ENCODE data around the gene KDM8.

KDM8 gene

DNA sequence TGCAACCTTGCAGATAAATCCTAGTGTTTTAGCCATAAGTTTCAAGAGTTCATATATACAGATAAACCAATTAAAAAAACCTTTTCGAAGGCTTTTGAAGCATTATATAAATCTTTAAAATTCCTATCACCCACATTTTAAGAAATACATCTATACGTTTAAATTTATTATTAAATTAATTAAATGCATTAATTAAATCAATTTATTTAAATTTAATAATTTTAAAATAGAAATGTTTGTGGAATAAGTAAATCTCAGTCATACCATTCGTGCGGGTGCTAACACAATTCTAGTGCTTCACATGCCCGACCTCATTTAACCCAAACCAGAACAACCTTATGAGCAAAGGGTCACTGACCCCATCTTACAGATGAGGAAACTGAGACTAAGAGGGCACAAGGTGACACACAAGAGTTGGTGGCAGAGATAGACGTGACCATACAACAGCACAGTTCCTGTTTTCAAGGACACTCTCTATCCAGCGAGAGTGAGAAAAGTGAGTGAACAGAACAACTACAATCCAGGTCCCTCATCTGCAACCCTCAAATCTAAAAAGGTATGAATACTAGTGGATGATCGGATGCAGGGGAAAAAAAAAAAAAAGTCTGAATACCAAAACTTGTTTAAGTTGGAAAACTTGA is 63.8 kb downstream of the KDM8 start:
- TF ChIP-seq, protein P1, sequence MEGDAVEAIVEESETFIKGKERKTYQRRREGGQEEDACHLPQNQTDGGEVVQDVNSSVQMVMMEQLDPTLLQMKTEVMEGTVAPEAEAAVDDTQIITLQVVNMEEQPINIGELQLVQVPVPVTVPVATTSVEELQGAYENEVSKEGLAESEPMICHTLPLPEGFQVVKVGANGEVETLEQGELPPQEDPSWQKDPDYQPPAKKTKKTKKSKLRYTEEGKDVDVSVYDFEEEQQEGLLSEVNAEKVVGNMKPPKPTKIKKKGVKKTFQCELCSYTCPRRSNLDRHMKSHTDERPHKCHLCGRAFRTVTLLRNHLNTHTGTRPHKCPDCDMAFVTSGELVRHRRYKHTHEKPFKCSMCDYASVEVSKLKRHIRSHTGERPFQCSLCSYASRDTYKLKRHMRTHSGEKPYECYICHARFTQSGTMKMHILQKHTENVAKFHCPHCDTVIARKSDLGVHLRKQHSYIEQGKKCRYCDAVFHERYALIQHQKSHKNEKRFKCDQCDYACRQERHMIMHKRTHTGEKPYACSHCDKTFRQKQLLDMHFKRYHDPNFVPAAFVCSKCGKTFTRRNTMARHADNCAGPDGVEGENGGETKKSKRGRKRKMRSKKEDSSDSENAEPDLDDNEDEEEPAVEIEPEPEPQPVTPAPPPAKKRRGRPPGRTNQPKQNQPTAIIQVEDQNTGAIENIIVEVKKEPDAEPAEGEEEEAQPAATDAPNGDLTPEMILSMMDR (IDR thresholded peaks at IDR 0.05; ENCODE audit: low read depth, low read length), result no peak
- no peak overlapping the region for H3K4me3 ChIP-seq (ENCODE audit: low read depth, low read length)

DNA sequence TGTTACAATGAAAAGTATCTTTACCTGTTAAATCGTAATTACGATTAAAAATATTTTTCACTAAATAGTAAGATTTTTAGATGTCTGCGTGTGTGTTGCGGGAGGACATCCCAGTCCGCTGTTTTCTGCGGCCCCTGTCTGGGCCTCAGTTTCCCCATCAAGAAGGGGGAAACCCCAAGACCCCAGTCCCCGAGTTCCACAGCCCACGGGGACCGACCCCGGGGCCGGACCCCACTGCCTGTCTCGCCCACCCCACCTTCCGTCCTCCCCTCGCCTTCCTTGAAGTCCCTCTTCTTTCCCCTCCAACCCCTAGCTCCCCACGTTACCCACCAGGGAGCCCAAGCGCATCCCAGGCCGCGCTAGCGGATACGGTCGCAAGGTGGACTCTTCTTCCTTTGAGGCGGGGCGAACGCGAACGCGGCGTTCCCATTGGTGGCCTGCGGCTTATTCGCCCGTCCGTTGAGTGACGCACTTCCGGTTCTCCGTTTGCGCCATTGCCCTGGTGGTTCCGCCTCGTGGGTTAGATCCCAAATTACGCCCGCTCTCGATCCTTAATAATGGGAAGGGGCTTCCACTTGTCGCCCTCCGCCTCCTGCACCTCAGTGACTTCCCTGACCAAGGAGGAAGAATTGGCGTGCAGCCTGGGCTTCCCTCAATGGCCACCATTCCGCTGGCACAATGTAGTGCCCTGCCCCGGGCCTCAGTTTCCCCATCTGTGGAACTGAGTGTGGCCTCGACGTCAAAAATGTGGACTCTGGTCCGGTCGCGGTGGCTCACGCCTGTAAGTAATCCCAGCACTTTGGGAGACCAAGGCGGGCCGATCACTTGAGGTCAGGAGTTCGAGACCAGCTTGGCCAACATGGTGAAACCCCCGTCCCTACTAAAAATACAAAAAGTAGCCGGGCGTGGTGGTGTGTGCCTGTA is 65.3 kb downstream of the KDM8 start, which contains the start of gene NSMCE1:
Gene NSMCE1 (minus strand): TSS at position 397 of the 924 bp plus-strand sequence. CDS start 11,202 bp downstream, outside the sequence.
- peak within 1 kb of the TSS; percentile 73 for H3K4me3 ChIP-seq (ENCODE audit: low read depth, low read length)
- TF ChIP-seq, protein P1 (IDR thresholded peaks at IDR 0.05; ENCODE audit: low read depth, low read length), result no peak

DNA sequence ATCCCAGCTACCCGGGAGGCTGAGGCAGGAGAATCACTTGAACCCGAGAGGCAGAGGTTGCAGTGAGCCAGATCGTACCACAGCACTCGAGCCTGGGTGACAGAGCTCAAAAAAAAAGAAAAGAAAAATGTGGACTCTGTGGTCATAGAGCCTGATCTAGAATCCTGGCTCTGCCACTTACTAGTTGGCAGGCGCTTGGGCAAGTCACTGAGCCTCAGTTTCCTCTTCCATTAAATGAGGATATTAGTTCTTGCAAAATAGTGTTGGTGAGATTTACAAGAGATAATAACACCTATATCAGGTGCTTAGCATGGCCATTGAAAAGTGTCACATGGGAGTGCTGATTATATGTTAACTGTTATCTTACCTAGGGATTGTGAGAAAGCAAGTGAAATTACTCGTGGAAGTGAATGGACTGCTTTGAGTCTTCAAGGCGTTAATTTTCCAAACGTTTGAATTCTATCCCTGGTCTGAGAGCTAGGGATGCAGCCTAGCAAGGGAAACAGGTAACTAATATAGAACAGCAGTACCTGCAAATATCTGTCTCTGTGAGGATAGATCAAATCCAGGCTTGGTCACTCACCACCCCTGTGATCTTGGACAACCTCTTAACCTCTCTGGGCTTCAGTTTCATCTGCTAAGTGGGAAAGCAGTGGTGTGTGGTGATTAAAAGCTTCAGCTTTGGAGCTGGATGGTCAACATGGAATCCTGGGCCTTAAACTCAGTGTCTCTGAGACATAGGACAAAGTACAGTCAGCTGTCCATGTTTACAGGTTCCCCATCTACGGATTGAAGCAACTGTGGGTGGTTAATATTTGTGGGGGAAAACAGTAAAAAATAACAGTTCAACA is 66.2 kb downstream of the KDM8 start:
- H3K4me3 ChIP-seq (ENCODE audit: low read depth, low read length), result peak overlapping the region; percentile 73
- TF ChIP-seq, protein P1 (IDR thresholded peaks at IDR 0.05; ENCODE audit: low read depth, low read length), result no peak

DNA sequence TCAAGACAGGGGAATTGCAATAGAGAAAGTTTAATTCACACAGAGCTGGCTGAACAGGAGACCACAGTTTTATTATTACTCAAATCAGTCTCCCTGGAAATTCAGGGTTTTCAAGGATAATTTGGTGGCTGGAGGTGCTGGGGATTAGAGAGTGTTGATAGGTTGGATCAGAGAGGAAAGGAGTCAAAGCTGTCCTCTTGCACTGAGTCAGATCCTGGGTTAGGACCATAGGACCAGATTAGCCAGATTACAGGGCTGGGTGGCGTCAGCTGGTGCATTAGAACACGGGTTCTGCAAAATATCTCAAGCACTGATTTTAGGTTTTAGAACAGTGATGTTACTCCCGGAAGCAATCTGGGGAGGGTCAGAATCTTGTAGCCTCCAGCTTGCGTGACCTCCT is 67.0 kb downstream of the KDM8 start:
- H3K4me3 ChIP-seq (ENCODE audit: low read depth, low read length), result no peak overlapping the region
- TF ChIP-seq, protein P1 (IDR thresholded peaks at IDR 0.05; ENCODE audit: low read depth, low read length), result no peak

Data from WI38 (cell line).